Activated naive CD8-positive, alpha-beta T cell treated with anti-CD3 and anti-CD28 coated beads for 36 hours (primary cell): ENCODE measurements around the gene GIMAP7. TPM values are rescaled to one million over a fixed set of nuclear protein-coding genes. Genes with fewer than 3 reads are reported as not detected.

Source experiments
- total RNA-seq, 2 experiments: library from RNA; stranded (reverse); gene quantifications; one replicate each; pipeline ENCODE4 v1.2.3, GENCODE V29; 2021

GIMAP7 gene
- total RNA-seq, 2 experiments from 2014 or later: 36.1 to 37.9 TPM

Other genes starting within 250 kb of the GIMAP7 start
- 10 to 100 TPM; 23.5 to 26.1 TPM for gene LRRC61, start 191.5 kb upstream of the GIMAP7 start, total RNA-seq
- gene ACTR3C, start 191.3 kb upstream of the GIMAP7 start, total RNA-seq: 1 to 10 TPM; 2.8 to 3.4 TPM
- gene RARRES2, start 173.2 kb upstream of the GIMAP7 start, total RNA-seq: not detected
- 10 to 100 TPM; 54.7 to 55.1 TPM for gene REPIN1, start 146.1 kb upstream of the GIMAP7 start, total RNA-seq
- gene ZNF775, start 135.5 kb upstream of the GIMAP7 start, total RNA-seq: 1 to 10 TPM; 3.7 to 4.0 TPM
- 10 to 100 TPM; 11.1 to 11.9 TPM for gene GIMAP8, start 64.2 kb upstream of the GIMAP7 start, total RNA-seq
- 10 to 100 TPM; 72.0 to 72.7 TPM for gene GIMAP4, start 52.5 kb downstream of the GIMAP7 start, total RNA-seq
- 10 to 100 TPM; 34.2 to 34.8 TPM for gene GIMAP6, start 117.5 kb downstream of the GIMAP7 start, total RNA-seq
- gene GIMAP2, start 170.8 kb downstream of the GIMAP7 start, total RNA-seq: 10 to 100 TPM; 40.7 to 41.2 TPM
- gene GIMAP1, start 201.7 kb downstream of the GIMAP7 start, total RNA-seq: 1 to 10 TPM; 6.1 to 6.2 TPM
- 10 to 100 TPM; 47.1 to 48.2 TPM for gene GIMAP5, start 222.5 kb downstream of the GIMAP7 start, total RNA-seq